ENCODE measurements around the gene WASHC2C. TPM values are rescaled to one million over a fixed set of nuclear protein-coding genes. Genes with fewer than 3 reads are reported as not detected.

The WASHC2C gene, protein sequence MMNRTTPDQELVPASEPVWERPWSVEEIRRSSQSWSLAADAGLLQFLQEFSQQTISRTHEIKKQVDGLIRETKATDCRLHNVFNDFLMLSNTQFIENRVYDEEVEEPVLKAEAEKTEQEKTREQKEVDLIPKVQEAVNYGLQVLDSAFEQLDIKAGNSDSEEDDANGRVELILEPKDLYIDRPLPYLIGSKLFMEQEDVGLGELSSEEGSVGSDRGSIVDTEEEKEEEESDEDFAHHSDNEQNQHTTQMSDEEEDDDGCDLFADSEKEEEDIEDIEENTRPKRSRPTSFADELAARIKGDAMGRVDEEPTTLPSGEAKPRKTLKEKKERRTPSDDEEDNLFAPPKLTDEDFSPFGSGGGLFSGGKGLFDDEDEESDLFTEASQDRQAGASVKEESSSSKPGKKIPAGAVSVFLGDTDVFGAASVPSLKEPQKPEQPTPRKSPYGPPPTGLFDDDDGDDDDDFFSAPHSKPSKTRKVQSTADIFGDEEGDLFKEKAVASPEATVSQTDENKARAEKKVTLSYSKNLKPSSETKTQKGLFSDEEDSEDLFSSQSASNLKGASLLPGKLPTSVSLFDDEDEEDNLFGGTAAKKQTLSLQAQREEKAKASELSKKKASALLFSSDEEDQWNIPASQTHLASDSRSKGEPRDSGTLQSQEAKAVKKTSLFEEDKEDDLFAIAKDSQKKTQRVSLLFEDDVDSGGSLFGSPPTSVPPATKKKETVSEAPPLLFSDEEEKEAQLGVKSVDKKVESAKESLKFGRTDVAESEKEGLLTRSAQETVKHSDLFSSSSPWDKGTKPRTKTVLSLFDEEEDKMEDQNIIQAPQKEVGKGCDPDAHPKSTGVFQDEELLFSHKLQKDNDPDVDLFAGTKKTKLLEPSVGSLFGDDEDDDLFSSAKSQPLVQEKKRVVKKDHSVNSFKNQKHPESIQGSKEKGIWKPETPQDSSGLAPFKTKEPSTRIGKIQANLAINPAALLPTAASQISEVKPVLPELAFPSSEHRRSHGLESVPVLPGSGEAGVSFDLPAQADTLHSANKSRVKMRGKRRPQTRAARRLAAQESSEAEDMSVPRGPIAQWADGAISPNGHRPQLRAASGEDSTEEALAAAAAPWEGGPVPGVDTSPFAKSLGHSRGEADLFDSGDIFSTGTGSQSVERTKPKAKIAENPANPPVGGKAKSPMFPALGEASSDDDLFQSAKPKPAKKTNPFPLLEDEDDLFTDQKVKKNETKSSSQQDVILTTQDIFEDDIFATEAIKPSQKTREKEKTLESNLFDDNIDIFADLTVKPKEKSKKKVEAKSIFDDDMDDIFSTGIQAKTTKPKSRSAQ (N-terminal part only)
- 244 and 299 TPM in 2 replicates for polyA plus RNA-seq

DNA sequence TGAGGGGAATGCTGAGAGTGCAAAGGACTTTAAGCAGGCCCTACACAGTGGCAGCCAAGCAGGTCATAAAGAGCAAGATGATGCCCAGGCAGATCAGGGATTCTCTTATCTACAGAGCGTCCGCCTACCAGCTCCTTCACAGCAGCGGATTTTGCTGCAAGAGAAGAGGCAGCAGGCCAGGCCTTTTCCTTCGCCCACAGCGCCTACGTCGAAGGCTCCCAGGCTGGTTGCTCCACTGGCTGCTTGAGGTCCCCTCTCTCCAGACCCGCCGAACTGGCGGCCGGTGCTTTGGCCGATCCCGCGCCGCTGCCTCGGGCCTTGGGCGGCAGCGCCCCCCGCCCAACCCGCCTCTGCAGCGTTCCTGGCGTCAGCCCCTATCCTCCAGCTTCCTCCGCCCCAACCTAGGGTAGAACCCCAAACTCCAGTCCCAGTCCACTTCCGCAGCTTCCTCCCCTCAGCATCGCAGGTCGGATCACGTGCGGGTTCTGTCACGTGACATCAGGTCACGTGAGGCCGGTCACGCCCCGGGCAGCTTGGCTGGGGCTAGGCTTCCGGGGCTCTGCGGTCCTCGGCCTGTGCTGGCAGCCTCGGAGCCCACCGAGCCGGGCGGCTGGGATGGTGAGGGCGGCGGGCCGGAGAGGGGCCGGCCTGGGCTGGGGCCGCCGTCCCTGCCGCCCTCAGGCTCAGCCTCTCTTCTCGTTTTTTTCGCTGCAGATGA is at the start of gene WASHC2C:
WASHC2C (plus strand) TSS at position 564 of the 718 bp plus-strand sequence; CDS start at position 616, 52 bp downstream.

Other genes starting within 250 kb of the WASHC2C start
- 18.9 and 24.3 TPM in 2 replicates for gene ZFAND4, start 54.5 kb upstream of the WASHC2C start, polyA plus RNA-seq
- gene AGAP4, start 120.2 kb downstream of the WASHC2C start, polyA plus RNA-seq, result 5.1 and 8.2 TPM in 2 replicates
- 215 and 219 TPM in 2 replicates for gene TIMM23, start 245.2 kb downstream of the WASHC2C start, polyA plus RNA-seq

Measured in Purkinje cell (primary cell).